ENCODE data around the gene AAK1.

- TF ChIP-seq FOXP1 (CRISPR knock-in tag; IDR thresholded peaks at IDR 0.05; ENCODE audit: borderline replicate concordance), result no peak
- TF ChIP-seq, protein P1, sequence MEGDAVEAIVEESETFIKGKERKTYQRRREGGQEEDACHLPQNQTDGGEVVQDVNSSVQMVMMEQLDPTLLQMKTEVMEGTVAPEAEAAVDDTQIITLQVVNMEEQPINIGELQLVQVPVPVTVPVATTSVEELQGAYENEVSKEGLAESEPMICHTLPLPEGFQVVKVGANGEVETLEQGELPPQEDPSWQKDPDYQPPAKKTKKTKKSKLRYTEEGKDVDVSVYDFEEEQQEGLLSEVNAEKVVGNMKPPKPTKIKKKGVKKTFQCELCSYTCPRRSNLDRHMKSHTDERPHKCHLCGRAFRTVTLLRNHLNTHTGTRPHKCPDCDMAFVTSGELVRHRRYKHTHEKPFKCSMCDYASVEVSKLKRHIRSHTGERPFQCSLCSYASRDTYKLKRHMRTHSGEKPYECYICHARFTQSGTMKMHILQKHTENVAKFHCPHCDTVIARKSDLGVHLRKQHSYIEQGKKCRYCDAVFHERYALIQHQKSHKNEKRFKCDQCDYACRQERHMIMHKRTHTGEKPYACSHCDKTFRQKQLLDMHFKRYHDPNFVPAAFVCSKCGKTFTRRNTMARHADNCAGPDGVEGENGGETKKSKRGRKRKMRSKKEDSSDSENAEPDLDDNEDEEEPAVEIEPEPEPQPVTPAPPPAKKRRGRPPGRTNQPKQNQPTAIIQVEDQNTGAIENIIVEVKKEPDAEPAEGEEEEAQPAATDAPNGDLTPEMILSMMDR (IDR thresholded peaks at IDR 0.05), result no peak
- TF ChIP-seq ATF6 (CRISPR knock-in tag; IDR thresholded peaks at IDR 0.05), result no peak
- no peak for TF ChIP-seq CREB1 (CRISPR knock-in tag; IDR thresholded peaks at IDR 0.05)
- TF ChIP-seq, protein P2, sequence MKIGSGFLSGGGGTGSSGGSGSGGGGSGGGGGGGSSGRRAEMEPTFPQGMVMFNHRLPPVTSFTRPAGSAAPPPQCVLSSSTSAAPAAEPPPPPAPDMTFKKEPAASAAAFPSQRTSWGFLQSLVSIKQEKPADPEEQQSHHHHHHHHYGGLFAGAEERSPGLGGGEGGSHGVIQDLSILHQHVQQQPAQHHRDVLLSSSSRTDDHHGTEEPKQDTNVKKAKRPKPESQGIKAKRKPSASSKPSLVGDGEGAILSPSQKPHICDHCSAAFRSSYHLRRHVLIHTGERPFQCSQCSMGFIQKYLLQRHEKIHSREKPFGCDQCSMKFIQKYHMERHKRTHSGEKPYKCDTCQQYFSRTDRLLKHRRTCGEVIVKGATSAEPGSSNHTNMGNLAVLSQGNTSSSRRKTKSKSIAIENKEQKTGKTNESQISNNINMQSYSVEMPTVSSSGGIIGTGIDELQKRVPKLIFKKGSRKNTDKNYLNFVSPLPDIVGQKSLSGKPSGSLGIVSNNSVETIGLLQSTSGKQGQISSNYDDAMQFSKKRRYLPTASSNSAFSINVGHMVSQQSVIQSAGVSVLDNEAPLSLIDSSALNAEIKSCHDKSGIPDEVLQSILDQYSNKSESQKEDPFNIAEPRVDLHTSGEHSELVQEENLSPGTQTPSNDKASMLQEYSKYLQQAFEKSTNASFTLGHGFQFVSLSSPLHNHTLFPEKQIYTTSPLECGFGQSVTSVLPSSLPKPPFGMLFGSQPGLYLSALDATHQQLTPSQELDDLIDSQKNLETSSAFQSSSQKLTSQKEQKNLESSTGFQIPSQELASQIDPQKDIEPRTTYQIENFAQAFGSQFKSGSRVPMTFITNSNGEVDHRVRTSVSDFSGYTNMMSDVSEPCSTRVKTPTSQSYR (CRISPR knock-in tag; IDR thresholded peaks at IDR 0.05), result no peak
- no peak for TF ChIP-seq NFYB (CRISPR knock-in tag; conservative IDR thresholded peaks at IDR 0.05; ENCODE audit: low read depth)
- no peak for TF ChIP-seq RORB (CRISPR knock-in tag; IDR thresholded peaks at IDR 0.05)
- no peak for TF ChIP-seq JUN (CRISPR knock-in tag; IDR thresholded peaks at IDR 0.05)
- no peak for TF ChIP-seq ZNF263 (CRISPR knock-in tag; IDR thresholded peaks at IDR 0.05; ENCODE audit: low read depth)
- no peak for TF ChIP-seq SP1 (CRISPR knock-in tag; conservative IDR thresholded peaks at IDR 0.05)
These were observed 98.0 kb downstream of the AAK1 start for GRCh38 chr2:69545477-69545932.
